ENCODE results near the gene LCNL1.

The LCNL1 gene

DNA sequence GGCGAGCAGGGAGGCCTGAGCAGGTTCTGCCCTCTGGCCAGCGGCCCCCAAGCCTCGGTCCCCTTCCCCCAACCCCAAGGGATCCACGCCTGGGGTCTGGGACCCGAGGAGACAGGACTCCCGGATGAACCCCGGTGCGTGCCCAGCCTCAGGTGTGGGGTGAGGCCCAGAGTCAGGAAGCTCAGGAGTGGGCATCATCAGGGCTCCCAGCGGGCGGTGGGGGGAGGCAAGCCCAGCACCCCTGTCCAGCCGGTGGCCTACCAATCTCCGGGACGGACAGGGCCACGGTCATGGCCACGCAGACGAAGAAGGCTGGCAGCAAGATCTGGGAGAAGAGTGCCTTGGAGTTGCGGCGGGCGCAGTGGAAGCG, 30.8 kb downstream of the LCNL1 start:
- TF ChIP-seq, protein P1, sequence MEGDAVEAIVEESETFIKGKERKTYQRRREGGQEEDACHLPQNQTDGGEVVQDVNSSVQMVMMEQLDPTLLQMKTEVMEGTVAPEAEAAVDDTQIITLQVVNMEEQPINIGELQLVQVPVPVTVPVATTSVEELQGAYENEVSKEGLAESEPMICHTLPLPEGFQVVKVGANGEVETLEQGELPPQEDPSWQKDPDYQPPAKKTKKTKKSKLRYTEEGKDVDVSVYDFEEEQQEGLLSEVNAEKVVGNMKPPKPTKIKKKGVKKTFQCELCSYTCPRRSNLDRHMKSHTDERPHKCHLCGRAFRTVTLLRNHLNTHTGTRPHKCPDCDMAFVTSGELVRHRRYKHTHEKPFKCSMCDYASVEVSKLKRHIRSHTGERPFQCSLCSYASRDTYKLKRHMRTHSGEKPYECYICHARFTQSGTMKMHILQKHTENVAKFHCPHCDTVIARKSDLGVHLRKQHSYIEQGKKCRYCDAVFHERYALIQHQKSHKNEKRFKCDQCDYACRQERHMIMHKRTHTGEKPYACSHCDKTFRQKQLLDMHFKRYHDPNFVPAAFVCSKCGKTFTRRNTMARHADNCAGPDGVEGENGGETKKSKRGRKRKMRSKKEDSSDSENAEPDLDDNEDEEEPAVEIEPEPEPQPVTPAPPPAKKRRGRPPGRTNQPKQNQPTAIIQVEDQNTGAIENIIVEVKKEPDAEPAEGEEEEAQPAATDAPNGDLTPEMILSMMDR (conservative IDR thresholded peaks at IDR 0.05; ENCODE audit: low read depth, low read length) = no peak
- H3K4me3 ChIP-seq (ENCODE audit: low read depth, low read length) = no peak overlapping the region
- DNase-seq (ENCODE audit: low read depth) = no peak

- no peak overlapping the region for H3K4me3 ChIP-seq (ENCODE audit: low read depth, low read length)
- no peak for DNase-seq (ENCODE audit: low read depth)
- TF ChIP-seq, protein P1 (conservative IDR thresholded peaks at IDR 0.05; ENCODE audit: low read depth, low read length) = no peak
Measured at GRCh38 chr9:137014166-137014565, 31.4 kb downstream of the LCNL1 start.

- H3K4me3 ChIP-seq (ENCODE audit: low read depth, low read length) = no peak overlapping the region
- TF ChIP-seq, protein P1 (conservative IDR thresholded peaks at IDR 0.05; ENCODE audit: low read depth, low read length) = no peak
- DNase-seq (ENCODE audit: low read depth) = no peak
Measured at GRCh38 chr9:137014776-137015539, 32.2 kb downstream of the LCNL1 start.

- no peak for DNase-seq (ENCODE audit: low read depth)
- TF ChIP-seq, protein P1 (conservative IDR thresholded peaks at IDR 0.05; ENCODE audit: low read depth, low read length) = no peak
- H3K4me3 ChIP-seq (ENCODE audit: low read depth, low read length) = no peak overlapping the region
Measured at GRCh38 chr9:137015540-137015930, 32.7 kb downstream of the LCNL1 start.

- H3K4me3 ChIP-seq (ENCODE audit: low read depth, low read length) = no peak overlapping the region
- TF ChIP-seq, protein P1 (conservative IDR thresholded peaks at IDR 0.05; ENCODE audit: low read depth, low read length) = no peak
- no peak for DNase-seq (ENCODE audit: low read depth)
Measured at GRCh38 chr9:137015976-137016375, 33.2 kb downstream of the LCNL1 start.

DNA sequence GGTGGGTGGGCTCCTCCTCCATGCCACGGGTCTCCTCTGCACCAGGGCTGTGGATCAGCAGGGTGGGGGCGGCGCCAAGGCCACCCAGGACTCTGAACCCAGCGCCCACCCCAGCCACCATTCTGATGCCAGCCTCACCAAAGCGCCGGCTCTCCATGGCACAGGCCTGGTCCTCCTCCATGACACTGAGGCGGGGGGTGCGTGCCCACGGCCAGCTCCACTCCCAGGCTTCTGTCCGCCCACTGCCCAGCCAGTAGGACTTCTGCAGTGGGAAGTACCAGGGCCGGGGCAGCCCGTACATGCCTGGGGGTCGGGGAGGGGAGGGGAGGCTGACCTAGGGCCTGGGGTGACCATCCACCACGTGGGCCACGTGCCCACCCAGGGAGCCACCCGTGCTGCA, 33.6 kb downstream of the LCNL1 start:
- no peak for DNase-seq (ENCODE audit: low read depth)
- TF ChIP-seq, protein P1 (conservative IDR thresholded peaks at IDR 0.05; ENCODE audit: low read depth, low read length) = no peak
- H3K4me3 ChIP-seq (ENCODE audit: low read depth, low read length) = no peak overlapping the region

DNA sequence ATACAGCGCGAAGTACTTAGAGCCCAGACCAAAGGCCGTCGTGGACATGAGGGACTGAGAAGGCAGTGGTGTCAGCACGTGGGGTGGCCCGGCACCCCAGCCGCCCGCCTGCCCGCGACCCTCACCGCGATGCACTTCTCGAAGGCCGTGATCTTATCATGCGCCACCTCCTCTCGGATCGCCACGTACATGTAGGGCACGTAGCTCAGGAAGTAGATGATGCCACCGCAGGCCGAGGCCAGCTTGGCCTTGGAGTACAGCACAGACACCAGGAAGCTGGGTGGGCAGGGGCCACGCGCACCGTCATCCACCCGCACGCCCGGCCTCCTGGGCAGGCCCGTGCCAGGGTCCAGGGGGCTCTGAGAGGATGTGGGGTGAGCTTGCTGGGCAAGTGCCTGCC, 34.3 kb downstream of the LCNL1 start:
- no peak overlapping the region for H3K4me3 ChIP-seq (ENCODE audit: low read depth, low read length)
- DNase-seq (ENCODE audit: low read depth) = no peak
- TF ChIP-seq, protein P1 (conservative IDR thresholded peaks at IDR 0.05; ENCODE audit: low read depth, low read length) = no peak

All from choroid plexus epithelial cell (primary cell).